Pancreas (tissue), 10 donors: ENCODE results near the gene ATP8B3. TPM values are rescaled to one million over a fixed set of nuclear protein-coding genes. Genes with fewer than 3 reads are reported as not detected.
"Not testable (repeated sequence)": the region's sequence is repeated elsewhere in the genome, so short reads cannot be mapped to it uniquely, and the experiment has no call there.

Experiments
- ATAC-seq, 4 donors: fragments of 200-7000 bp; cut with Tn5 transposase; one replicate each; pipeline versions ENCODE4 v1.8.0 to v1.9.1; 2020; ENCODE audit warnings: mild to moderate bottlenecking in 4 of 4, moderate library complexity in 4 of 4
- DNase-seq, 6 donors: peaks; one replicate each; pipeline ENCODE4 v3.0.0-alpha.2; 2020
- FAIRE-seq: peaks from 2 replicates; lab custom pipeline; 2012; peaks lifted over from hg19 to GRCh38; lab: Jason Lieb, UNC
- H3K27ac ChIP-seq, 4 donors: fragments of 200-600 bp; sonication (generic); 1 replicate in 3 of 4; 2 replicates in 1 of 4; pipeline versions ENCODE4 v1.5.0 to v1.8.0; 2020
- H3K27me3 ChIP-seq, 4 donors: fragments of 200-600 bp; one replicate each; pipeline ENCODE4 v1.8.0; 2021
- H3K36me3 ChIP-seq, 3 donors: fragments of 200-600 bp; sonication (generic) in 1 of 3; one replicate each; pipeline versions ENCODE4 v1.5.0 to v1.8.0; 2020 to 2021
- H3K4me1 ChIP-seq, 3 donors: fragments of 200-600 bp; one replicate each; pipeline ENCODE4 v1.8.0; 2021
- H3K4me3 ChIP-seq, 4 donors: fragments of 200-600 bp; sonication (generic) in 2 of 4; one replicate each; pipeline versions ENCODE4 v1.5.0 to v1.8.0; 2020 to 2021
- H3K9me3 ChIP-seq, 4 donors: fragments of 200-600 bp; one replicate each; pipeline ENCODE4 v1.8.0; 2021
- WGBS, 2 donors: extraction: QIAGEN DNeasy Blood & Tissue Kit; methylation state at CpG; one replicate each; pipeline ENCODE4 v1.1.7; 2013; 5-methylcytosine and 5-hydroxymethylcytosine counted together
- intact Hi-C, 3 donors: fragments of 100-400 bp; cut with DNase I; formaldehyde crosslinking; loops; one replicate each; pipeline versions ENCODE4 v1.11.1 to v1.14.2; 2022
- polyA plus RNA-seq, 2 donors: library from polyadenylated mRNA; stranded (reverse); fragments of 200-250 nt; gene quantifications; one replicate each; pipeline ENCODE4 v1.2.3, GENCODE V29; 2013
- total RNA-seq, 6 donors: library from RNA; stranded (reverse); fragmentation: NEBNext Ultra II Directional in 4 of 6; extraction: Animal tissue kit (Norgen Biotek cat#: 25700) in 4 of 6; gene quantifications; one replicate each; pipeline versions ENCODE4 v1.2.1 to v1.2.4, GENCODE V29; 2021 to 2023
- TF ChIP-seq, protein P1 (sequence below), 4 donors: fragments of 200-600 bp; sonication (generic) in 3 of 4; IDR thresholded peaks; one replicate each; pipeline versions ENCODE4 v1.5.0 to v1.8.0; 2021; ENCODE audit warnings: antibody characterized with exemption in 4 of 4
- donor health status: healthy with polysubstance abuse.
- donor health status: DM: no; HTN: no; CAD: no; lungs with moderate emphysema.
- donor health status: DM: no; HTN: no; CAD: no.
- donor health status: control.
- donor health status: control.
- donor health status: Bipolar disorder and iron deficiency.
- donor health status: DM: yes; HTN: yes; CAD: no.
- donor health status: DM: no; HTN: no; CAD: no.
- donor health status: DM: no; HTN: no; CAD: no.
- donor health status: DM: yes; HTN: yes; CAD: no.

Gene ATP8B3
- total and polyA plus RNA-seq, 8 donors: 0.32 to 1.1 (median 0.54) TPM

DNA sequence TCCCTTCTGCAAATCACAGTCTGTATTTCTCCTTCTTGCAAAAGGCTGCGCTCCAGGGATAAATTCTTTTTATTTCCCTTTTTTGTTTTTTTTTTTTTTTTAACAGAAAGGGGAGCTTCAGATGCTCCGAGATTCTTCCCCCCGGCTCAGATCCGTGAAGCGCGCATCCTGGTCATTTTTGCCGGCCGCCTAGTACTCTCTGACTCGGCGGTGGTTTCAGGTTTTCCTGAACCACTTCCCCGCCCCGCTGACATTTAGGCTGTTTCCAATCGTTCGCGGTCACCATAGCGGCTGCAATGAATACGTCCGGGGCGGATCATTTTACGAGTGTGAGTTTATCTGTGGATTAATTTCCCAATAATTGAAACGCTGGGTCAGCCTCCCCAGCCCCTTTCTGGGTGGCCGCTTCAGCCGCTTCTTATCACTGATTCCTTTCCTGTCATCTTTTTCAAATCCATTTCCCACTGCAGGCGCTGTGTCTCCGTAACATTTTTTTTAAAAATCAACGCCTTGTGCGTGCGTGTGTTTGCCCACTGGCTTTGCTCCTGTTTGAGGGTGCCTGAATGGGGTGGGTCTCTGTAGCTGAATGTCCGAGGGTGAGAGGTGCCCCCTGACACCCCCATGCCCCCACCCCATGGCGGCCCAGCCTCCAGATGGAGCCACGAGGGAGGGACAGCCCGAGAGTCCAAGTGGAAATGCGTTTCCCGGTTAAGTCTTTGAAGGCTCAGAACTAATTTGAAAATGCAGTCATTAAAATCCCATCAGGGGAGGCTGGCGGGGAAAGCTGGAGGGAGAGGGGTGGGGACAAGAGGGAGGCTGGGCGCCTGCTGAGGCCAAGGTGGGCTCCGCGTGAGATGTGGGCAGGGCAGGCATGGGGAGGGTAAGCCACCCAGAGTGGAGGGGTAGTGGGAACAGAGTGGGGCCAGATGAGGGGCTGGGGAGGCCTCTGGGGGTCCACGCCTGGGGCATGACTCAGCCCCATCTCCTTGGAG lies 48.1 kb downstream of the ATP8B3 start:
- H3K4me1 ChIP-seq: no peaks in the 10 kb centered on the region
- H3K27ac ChIP-seq: no peak overlapping the region
- H3K9me3 ChIP-seq: no peaks in the 10 kb centered on the region
- H3K27me3 ChIP-seq: peaks cover 0 to 42% (median 4%) of the 10 kb centered on the region in 4 donors
- ATAC-seq (no peak), FAIRE-seq (no peak), DNase-seq (no peak)
- no peaks in the 10 kb centered on the region for H3K36me3 ChIP-seq
- WGBS, 2 donors: 7 to 8% methylated on average over 39 of the region's 39 CpGs
- H3K4me3 ChIP-seq: no peak overlapping the region
- TF ChIP-seq, protein P1, sequence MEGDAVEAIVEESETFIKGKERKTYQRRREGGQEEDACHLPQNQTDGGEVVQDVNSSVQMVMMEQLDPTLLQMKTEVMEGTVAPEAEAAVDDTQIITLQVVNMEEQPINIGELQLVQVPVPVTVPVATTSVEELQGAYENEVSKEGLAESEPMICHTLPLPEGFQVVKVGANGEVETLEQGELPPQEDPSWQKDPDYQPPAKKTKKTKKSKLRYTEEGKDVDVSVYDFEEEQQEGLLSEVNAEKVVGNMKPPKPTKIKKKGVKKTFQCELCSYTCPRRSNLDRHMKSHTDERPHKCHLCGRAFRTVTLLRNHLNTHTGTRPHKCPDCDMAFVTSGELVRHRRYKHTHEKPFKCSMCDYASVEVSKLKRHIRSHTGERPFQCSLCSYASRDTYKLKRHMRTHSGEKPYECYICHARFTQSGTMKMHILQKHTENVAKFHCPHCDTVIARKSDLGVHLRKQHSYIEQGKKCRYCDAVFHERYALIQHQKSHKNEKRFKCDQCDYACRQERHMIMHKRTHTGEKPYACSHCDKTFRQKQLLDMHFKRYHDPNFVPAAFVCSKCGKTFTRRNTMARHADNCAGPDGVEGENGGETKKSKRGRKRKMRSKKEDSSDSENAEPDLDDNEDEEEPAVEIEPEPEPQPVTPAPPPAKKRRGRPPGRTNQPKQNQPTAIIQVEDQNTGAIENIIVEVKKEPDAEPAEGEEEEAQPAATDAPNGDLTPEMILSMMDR (IDR thresholded peaks at IDR 0.05): no peak
- intact Hi-C loops: loop anchor here in 2 of 3 donors (10.0 kb wide), 1 partner anchor 219 kb away; no protein-coding TSS in a partner anchor

- H3K4me1 ChIP-seq: no peaks in the 10 kb centered on the region
- intact Hi-C loops: loop anchor here in 2 of 3 donors (10.0 kb wide), 1 partner anchor 218 kb away; no protein-coding TSS in a partner anchor
- no peaks in the 10 kb centered on the region for H3K36me3 ChIP-seq
- H3K9me3 ChIP-seq: no peaks in the 10 kb centered on the region
- DNase-seq (peak in 2 of 6 donors; percentile 48 to 51), FAIRE-seq (no peak), ATAC-seq (no peak)
- peaks cover 0 to 39% (median 7%) of the 10 kb centered on the region in 4 donors for H3K27me3 ChIP-seq
- no peak overlapping the region for H3K4me3 ChIP-seq
- TF ChIP-seq, protein P1 (IDR thresholded peaks at IDR 0.05): no peak
- WGBS, 2 donors: 2 to 4% methylated on average over 46 to 56 of the region's 56 CpGs
- no peak overlapping the region for H3K27ac ChIP-seq
These were observed 49.6 kb downstream of the ATP8B3 start for GRCh38 chr19:1762243-1763117.

- no peak for ATAC-seq
- intact Hi-C loops: loop anchor here in 2 of 3 donors (10.0 kb wide), 1 partner anchor 217 kb away; no protein-coding TSS in a partner anchor
These were observed 50.4 kb downstream of the ATP8B3 start for GRCh38 chr19:1761528-1762242.

GRCh38 chr19:1760786-1761527 lies 51.1 kb downstream of the ATP8B3 start:
- WGBS, 2 donors: 11 to 16% methylated on average over 15 of the region's 15 CpGs
- H3K4me1 ChIP-seq, FAIRE-seq, ATAC-seq, H3K36me3 ChIP-seq, H3K4me3 ChIP-seq, H3K9me3 ChIP-seq, H3K27ac ChIP-seq: not testable (repeated sequence)
- peaks cover 0 to 45% (median 14%) of the 10 kb centered on the region in 4 donors for H3K27me3 ChIP-seq
- peak in 1 of 6 donors; percentile 21 for DNase-seq
- intact Hi-C loops: loop anchor here in 2 of 3 donors (10.0 kb wide), 1 partner anchor 216 kb away; no protein-coding TSS in a partner anchor

More at GRCh38 chr19:1761528-1762242, 50.4 kb downstream of the ATP8B3 start:
- Histone ChIP-seq H3K36me3 (no peaks in the 10 kb centered on the region), H3K4me3 (no peak overlapping the region), H3K27ac (no peak overlapping the region), H3K4me1 (no peaks in the 10 kb centered on the region), H3K9me3 (no peaks in the 10 kb centered on the region), H3K27me3 (peaks cover 0 to 40% (median 14%) of the 10 kb centered on the region in 4 donors)
- FAIRE-seq (no peak), DNase-seq (peak in 1 of 6 donors; percentile 65)
- WGBS, 2 donors: 1 to 2% methylated on average over 26 to 30 of the region's 30 CpGs
- TF ChIP-seq, protein P1 (IDR thresholded peaks at IDR 0.05): no peak
